Activated CD4-positive, alpha-beta T cell treated with anti-CD3 and anti-CD28 coated beads, Interleukin-2, Interleukin-6, amounts not matched to agents 100 ng/mL and 50 ng/mL, durations not matched to agents 16 hours and 8 hours (primary cell): ENCODE data around the gene LEMD3.
A peak's percentile ranks its signal among the peaks of the same experiment; 100 is the strongest.

ENCODE experiments used
- DNase-seq: peaks from one replicate; pipeline ENCODE4 v3.0.0-alpha.2; 2020

Gene LEMD3

DNA sequence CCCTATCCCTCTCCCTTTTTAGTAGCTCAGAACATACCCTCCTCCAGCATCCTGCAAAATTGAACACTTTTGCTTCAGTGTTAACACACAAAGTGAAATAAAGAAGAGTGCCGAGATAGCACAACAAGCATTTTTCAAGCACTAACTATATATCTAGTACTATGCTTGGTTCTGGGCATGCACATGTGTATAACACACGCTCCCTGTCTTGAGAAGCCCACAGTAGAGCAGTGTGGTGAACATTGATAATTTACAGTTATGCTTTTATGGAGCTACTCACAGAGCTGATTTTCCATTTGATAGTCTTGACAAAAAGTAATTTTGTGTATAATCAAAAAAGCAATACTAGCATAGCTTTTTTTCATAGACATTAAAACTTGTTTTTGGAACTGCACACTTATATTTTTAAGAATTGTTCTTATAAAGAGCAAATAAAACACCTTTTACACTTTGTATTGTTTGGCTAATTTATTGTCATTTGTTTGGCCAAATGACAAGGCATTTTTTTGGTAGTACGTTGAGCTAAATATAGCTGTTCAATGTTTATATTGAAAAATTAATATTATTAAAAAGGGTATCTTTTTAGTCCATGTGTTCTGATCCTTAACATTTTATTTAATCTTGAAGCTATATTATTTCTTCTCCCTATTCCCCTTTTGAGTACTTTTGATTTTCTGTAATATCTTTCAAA is 39.7 kb downstream of the LEMD3 start:
- DNase-seq, result no peak

DNA sequence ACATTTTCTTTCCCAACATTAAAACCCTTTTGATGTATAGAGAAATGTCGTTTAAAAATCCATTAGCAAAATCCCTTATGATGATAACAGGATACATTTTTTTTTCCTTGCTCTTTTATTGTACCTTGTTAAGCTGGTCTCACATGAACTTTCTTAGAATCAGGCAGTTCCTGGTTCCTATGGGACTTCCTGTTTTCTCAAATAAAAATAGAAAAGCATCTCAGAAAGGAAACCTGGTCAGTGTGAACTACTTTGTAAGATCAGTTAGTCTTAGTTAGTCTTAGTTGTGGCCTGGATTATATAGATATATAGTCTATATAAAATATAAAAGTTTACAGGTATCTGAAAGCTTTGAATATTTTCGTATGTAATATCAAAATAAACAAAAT is 40.3 kb downstream of the LEMD3 start:
- peak; percentile 11 for DNase-seq

DNA sequence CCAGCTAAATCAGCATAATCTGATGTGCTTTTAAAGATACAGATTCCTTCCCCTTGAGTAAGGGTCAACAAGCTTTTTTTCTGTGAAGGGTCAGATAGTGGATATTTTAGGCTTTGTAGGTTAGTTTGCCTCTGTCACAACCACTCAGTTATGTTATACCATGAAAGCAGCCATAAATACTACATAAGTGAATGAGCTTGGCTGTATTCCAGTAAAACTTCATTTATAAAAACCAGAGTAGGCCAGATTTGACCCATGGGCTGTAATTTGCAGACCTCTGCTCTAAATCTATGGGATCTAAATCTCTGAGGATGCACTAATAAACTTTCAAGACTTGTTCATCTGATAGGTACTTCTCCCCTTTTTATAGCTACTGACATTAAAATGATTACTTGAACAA is 47.7 kb downstream of the LEMD3 start:
- no peak for DNase-seq

DNA sequence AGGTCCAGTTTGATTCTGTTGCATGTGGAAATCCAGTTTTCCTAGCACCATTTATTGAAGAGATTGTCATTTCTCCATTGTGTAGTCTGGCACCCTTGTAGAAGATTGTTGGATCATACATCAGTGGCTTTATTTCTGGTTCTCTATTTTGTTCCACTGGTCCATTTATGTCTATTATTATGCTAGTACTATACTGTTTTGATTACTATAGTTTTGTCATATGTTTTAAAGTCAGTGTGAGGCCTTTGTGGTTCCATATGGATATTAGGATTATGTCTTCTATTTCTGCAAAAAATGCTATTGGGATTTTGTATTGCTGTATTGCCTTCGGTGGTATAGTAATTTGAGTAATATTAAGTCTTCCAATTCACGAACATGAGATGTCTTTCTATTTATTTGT is 51.4 kb downstream of the LEMD3 start:
- no peak for DNase-seq

DNA sequence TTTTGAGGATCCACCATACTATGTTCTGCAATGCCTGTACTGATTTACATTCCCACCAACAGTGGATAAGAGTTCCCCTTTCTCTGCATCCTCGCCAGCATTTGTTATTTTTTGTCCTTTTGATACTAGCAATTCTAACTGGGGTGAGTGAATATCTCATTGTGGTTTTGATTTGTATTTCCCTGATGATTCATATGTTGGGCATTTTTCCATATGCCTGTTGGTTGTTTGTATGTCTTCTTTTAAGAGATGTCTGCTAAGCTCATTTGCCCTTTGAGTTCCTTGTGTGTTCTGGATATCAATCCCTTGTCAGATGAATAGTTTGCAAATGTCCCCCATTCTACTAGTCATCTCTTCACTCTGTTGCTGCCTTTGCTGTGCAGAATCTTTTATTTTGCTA is 60.1 kb downstream of the LEMD3 start:
- no peak for DNase-seq

DNA sequence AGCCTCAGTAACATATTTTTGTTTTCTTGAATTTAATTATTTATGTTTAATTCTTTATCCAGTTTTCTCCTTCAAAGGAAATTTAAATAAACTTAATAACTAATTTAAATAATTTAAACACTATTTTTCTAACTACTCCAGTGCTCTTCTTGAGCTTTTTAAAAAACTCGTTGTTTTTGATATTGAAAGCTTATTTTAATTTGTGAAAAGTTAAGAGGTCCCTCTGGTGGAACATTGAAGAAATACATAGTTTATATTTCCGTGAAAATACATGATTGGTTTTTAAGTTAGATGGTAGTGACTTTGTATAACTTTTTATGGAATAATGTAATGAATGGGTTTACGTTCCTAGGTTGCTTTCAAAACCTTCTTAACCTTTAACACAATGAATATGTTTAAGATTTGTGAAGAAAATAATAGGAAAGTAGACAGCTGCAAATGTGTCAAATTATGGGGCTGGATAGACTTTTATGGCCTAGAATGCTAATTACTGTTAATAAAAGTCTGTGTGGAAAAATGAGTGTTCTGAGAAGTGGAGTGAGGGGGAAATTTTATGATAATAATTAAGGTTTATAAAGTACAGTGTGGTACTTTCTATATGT is 63.2 kb downstream of the LEMD3 start:
- peak; percentile 4 for DNase-seq

DNA sequence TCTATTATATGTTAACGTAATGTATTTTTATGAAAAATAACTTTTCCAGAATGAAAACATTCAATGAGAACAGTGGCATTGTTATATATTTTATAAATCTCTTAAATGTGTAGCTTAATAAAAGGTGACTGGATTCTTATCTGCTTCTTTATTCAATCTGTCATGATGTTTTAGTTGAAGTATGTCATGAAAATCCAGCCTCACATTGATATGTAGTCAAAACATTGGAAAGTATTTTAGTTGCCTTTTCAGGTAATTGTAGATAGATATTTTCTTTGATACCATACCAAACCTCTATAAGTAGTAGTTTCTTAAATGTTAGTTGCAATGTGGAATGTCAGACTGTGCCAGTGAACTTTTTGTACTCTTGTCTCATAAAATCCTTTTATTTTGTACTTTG is 67.8 kb downstream of the LEMD3 start:
- no peak for DNase-seq

DNA sequence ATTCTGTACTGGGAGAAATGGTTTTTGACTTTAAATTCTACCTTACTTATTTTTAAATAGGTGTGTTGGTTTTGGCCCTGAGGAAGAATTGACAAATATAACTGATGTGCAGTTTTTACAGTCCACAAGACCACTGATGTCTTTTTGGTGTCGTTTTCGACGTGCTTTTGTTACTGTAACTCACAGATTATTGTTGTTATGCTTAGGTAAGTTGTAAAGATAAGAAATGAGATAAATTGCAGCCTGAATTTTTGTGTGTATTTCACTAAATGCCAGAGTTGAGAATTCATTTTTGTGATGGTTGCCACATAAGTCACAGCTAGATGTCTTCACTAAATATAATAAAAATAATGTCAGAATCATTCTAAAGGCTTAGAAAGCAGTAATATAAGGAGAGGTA is 69.2 kb downstream of the LEMD3 start:
- no peak for DNase-seq

DNA sequence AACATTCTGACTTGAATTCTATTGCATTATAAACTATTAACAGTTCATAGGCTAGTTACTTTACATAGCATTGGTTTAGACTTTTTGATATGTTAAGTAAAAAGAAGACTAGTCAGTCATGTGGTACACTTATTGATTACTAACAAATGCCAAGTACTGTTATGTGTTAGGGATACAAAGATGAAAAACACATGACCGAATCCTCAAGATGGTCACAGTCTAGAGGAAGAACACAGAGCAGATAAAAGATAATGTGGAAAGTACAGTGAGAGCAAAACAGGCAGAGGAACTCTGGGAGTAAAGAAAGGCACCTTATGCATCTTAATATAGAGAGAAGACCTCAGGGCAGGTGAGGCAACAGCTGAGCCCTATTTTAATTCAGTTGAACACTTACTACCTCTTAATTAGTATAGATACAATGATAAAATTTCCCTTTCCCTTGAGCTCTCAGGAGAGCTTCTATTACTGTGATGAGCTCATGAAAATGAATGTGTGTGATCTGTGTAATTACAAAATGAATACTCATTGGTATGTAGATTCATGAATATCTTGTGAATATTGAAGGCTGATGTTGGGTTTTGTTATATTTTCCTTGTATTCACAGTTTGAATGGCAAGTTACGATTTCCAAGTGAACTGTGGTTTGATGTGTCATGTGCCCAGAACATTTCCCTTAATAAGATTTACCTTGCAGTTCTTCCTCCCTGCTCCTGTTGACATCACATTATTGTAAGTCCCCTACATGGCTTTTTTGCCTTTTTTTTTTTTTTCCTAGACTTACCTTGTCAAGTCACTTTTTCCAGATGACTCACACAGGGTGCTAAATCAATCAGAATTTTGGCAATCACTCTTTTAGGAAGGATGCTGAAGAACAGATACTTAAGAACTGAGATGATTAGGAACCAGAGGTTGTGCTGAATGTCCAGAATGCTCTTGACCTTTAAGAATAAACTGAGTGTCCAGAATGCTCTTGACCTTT is 79.6 kb downstream of the LEMD3 start:
- peak; percentile 63 for DNase-seq

DNA sequence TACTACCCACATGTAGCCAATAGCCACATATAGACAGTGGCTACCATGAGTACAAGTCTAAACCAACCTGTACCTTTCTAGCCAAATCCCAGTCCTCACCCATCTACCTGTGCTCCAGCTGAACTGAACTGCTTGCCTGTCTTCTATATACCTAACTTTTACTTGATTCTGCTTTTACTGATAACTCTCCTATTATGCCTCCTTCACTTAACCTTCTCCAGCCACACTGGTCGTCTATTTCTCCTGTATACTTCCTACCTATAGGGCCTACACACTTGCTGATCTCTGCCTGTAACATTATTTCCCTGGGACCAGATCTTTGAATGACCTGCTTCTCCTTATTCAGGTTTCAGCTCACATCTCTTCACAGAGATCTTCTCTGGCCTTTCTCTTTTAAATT is 83.1 kb downstream of the LEMD3 start:
- no peak for DNase-seq

DNA sequence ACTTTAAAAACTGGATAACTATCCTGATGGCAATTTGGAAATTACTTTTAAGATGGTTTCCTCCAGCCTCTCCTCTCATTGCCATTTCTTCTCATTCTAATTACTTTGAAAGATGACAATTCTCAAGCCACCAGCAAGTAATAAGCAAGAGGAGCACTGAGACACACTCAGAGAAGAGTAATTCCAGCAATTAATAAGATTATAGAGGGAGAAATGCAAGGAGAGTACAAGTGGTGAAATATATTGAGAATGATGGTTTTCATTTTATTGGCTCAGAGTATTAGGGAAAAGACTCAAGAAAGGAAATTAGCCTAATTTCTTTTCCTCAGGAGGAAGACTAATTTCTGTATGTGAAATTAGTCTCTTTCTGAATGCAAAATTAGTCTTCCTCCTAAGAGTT is 88.6 kb downstream of the LEMD3 start:
- no peak for DNase-seq

DNA sequence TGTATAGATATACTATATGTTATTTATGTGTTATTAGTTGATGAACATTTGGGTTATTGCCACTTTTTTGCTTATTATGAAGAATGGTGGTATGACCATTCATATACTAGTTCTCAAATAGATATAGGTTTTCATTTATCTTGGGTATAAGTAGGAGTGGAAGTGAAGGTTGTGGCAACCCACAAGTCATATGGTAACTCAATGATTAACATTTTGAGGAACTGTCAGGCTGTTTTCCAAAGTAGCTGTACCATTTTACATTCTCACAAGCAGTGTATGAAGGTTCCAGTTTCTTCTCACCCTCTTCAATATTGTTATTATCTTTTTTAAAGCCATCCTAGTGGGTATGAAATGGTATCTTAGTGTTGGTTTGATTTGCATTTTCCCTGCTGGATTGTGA is 90.1 kb downstream of the LEMD3 start:
- no peak for DNase-seq

DNA sequence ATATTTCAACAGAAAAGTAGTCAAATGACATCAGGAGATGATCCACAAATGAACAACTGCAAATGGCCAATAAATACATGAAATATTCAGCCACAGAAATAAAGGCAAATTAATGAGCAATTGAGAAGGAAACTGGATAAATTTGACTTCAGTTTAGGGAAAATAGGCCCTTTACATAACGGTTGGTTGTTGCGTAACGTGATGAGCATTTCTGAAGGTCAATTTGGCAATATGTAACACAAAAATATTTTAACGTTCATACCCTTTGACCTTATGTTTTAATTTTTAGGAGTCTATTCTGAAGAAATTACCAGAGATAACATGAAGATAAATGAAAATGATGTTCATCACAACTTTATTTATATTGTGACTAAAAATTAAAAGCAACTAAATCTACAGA is 94.4 kb downstream of the LEMD3 start:
- DNase-seq, result no peak

DNA sequence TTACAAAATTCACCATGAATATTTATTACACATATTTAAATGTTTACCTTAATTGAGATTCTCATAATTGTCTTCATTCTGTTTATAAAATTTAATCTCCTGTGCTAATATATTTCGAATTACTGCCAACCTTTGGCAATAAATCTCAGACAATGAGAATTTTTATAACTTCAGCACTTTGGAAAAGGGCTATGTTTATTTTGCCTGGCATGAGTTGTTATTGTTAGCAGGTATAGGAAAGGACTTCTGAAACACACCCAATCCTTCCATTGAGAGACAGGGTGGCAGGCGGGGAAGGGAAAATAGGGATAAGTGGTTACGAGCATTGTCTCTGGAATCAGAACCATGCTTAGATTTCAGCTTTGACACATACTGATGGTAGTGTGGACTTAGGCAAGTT is 97.0 kb downstream of the LEMD3 start:
- DNase-seq, result no peak

DNA sequence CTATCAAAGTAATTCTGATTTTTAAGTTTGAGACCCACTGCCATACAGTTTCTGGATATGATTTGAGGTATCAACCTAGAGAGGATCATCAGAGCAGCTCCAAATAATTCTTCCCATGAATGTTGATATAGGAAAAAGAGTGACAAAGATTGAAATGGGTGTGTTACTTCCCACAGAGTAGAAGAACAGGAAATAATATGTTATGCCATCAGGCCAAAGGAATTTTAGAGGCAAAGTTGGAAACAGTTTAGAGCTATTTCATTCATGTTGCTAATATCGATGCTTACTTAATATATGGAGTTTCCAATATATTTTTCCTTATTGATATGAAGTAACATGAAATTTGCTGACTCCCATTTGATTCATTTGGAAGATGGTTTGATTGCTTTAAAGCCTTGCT is 100.2 kb downstream of the LEMD3 start:
- no peak for DNase-seq

DNA sequence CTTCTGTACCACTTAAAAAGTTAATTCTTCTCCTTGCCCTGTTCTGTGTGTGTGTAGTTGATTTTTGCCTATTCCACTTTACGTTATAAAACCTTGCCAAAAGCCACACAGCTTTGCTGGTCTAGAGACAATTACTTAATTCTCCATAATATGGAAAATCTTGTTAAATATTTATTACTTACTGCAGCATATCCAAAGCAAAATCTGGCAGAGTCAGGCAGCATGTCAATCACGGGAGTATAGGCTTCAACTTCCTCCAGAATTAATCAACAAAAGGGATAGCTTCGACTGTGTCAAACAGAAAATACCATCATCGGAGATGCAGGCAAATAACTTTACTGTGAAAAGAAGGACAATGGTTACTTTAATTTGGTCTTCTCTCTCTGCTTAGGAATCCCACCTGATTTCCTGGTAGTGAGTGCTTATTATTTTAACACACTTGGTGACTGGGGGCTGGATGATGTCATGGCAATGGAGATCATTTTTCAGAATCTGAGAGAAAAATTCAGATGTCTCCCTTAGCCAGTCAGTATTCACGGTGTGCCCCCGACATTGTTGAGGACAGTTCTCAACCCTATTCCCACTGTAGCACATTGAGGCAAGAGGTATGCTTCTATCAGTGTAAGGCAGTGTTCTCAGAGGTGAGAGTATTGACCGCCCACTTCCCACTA is 105.4 kb downstream of the LEMD3 start:
- DNase-seq, result no peak

DNA sequence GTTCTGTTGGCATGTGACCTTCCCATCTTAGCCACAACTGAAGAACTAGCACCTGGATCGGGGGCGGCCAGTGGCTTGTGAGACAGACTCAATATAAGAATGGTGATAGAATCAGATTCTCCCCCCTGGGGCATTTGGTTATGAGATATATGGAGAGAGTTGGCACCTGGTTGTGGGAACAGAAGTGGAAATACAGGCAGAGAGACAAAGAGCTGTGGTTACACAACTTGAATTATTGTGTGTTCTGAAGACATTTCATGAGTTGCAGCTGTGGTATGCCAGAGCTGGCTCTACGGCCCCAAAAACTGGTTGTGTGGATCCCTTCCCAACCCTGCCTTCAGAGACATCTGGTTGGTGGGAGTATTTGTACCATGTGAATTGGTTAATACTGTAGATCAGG is 106.2 kb downstream of the LEMD3 start:
- no peak for DNase-seq

DNA sequence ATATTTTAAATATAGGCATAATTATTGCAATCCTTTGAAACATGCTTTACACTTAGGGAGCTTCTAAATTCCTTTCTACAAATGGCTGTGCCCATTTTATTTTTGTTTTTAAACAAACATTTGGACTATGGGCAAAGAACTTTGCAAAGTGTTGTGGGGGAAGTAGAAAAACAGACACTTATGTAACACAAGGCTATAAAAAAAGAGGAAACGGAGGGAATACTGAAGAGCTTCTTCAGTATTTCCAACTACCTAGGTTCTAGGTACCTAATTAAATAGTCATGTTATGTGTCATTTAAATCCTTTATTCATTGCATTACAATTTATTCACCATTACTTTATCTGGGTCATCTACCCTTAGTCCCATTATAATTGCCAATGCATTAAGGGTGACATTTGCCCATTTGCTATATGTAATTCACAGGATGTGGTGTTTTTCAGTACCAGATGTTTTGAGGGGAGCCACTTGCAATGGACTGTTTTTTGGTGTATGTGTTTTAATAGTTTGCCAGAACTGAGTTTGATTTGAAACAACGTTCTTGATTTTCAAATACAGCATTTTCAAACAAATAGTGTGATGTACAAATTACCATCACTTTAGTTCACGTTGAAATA is 107.6 kb downstream of the LEMD3 start:
- no peak for DNase-seq

DNA sequence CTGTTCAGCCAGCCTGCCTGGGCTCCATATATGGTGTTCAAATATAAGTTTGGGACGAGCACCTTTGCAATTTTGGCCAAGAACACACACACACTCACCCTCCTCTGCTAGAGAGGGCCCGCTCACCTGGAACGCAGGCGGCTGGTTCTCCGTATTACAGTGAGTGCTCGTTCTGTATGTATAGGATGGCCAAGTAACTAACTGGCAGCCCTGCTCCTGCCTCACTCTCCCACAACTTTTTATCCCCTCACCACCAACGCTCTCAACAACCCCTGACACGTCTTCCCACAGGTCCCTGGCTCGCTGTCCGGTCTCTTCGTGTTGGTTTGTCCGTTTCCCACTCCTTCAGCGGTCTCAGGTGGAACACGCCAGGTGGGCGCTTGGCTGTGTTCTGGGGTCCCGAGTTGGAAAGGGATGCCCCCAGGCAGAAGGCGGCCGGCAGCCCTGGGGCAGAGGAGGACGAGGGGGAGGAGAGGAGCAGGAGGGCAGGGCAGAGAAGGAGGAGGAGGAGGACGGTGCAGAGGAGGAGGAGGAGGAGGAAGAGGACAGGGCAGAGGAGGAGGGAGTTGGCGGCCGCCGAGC is 108.7 kb downstream of the LEMD3 start:
- no peak for DNase-seq

DNA sequence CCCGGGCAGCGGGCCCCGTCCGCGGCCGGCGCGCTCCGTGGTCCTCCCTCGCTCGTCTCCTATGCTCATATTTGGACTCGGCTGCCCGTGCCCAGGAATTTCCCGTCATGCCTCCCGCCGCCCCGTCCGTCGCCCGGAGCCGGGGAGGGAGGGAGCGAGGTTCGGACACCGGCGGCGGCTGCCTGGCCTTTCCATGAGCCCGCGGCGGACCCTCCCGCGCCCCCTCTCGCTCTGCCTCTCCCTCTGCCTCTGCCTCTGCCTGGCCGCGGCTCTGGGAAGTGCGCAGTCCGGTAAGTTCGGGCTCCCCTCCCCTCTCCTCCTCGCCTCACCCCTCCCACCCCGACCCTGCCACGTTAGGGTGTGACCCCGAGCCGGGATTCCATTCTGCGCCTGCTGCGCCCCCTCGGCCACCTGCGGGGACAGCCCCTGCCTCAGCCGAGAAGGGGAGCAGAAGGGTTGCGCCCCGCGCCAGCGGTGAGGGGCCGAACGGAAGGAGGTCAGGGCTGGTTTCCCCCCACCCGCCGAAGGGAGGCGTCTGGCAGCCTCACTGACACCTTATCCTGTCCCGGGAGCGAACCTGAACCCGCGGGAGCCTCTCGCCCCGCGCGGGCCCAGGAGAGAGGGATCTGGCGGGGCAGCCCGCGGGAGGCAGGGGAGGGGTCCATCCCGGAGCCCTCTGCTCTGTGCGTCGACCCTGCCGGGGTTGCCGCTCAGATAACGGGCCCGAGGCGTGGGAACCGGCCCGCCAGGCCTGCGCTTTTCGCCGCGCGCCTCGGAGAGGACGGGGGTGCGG is 109.4 kb downstream of the LEMD3 start, which contains the start of gene MSRB3:
MSRB3 (plus strand) TSS at position 108 of the 793 bp plus-strand sequence. CDS start 29,897 bp downstream, outside the sequence.
- DNase-seq, result peak; percentile 39

DNA sequence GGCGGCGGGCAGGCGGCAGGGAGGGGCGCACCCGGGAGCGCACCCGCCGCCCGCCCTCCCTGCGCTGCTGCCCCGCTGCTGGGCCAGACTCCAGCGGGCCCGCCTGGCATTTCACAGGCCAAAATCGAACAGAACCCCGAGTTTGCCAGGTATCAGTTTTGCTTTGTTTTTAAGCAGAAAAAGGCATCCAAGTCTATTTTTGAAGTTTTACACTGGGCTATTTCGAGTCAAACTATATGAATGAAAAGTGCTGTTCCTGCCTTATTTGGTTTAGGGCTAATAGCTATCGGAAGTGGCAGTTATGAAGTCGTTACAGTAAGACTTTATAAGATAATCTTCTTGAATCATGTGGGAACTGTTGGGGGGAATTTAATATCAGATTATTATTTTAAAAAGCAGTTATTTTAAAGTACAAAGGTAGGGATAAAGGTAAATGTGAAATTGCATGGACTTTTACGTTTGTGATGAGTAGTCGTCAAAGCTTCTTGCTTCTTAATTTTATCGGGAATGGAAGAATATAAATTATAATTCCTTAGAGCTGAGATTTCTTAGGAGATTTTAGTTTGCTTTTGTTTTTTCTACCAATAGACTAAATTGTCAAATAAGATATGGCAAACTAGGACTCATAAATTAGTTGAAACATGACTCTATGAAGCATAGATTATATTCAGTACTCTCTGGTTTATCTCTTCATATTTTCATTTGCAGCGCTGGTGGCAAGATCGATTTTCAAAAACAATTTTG is 110.2 kb downstream of the LEMD3 start:
- DNase-seq, result no peak
